GM23248 (cell line): ENCODE results near the gene PPFIA2. TPM values are rescaled to one million over a fixed set of nuclear protein-coding genes. Genes with fewer than 3 reads are reported as not detected.

Experiments
- DNase-seq: peaks from one replicate; pipeline ENCODE4 v3.0.0-alpha.2; 2015
- H2AFZ ChIP-seq: fragments of 200-600 bp; sonication (generic); 2 replicates; pipeline ENCODE4 v1.6.1; 2016; ENCODE audit warnings: antibody characterized with exemption
- H3F3A ChIP-seq: fragments of 200-600 bp; sonication (generic); 2 replicates; pipeline ENCODE4 v1.6.1; 2016; ENCODE audit warnings: mild to moderate bottlenecking, antibody characterized with exemption, mixed run types; ENCODE audit not compliant: insufficient read depth
- H3K27ac ChIP-seq: fragments of 200-600 bp; sonication (generic); 2 replicates; pipeline ENCODE4 v1.5.1; 2016; ENCODE audit warnings: mild to moderate bottlenecking
- H3K27me3 ChIP-seq: fragments of 200-600 bp; sonication (generic); replicated peaks from 2 replicates; pipeline ENCODE4 v1.6.1; 2016; ENCODE audit warnings: mild to moderate bottlenecking; ENCODE audit not compliant: insufficient read depth
- H3K36me3 ChIP-seq: fragments of 200-600 bp; sonication (generic); 2 replicates; pipeline ENCODE4 v1.6.1; 2016; ENCODE audit warnings: low read depth, mild to moderate bottlenecking
- H3K4me1 ChIP-seq: fragments of 200-600 bp; sonication (generic); 2 replicates; pipeline ENCODE4 v1.6.1; 2016; ENCODE audit warnings: mild to moderate bottlenecking; ENCODE audit not compliant: insufficient read depth
- H3K4me2 ChIP-seq: fragments of 200-600 bp; sonication (generic); one replicate; pipeline ENCODE4 v1.6.1; 2016; ENCODE audit warnings: mild to moderate bottlenecking; ENCODE audit not compliant: unreplicated experiment
- H3K4me3 ChIP-seq: fragments of 200-600 bp; sonication (generic); 2 replicates; pipeline ENCODE4 v1.5.1; 2016; ENCODE audit warnings: mild to moderate bottlenecking
- H3K79me2 ChIP-seq: fragments of 200-600 bp; sonication (generic); 2 replicates; pipeline ENCODE4 v1.6.1; 2016; ENCODE audit warnings: mild to moderate bottlenecking; ENCODE audit not compliant: insufficient read depth
- H3K9ac ChIP-seq: fragments of 200-600 bp; sonication (generic); 2 replicates; pipeline ENCODE4 v1.6.1; 2016; ENCODE audit warnings: mild to moderate bottlenecking
- H3K9me2 ChIP-seq: fragments of 200-600 bp; sonication (generic); 2 replicates; pipeline ENCODE4 v1.6.1; 2016; ENCODE audit warnings: mixed run types, mild to moderate bottlenecking, moderate library complexity; ENCODE audit not compliant: insufficient read depth
- H3K9me3 ChIP-seq: fragments of 200-600 bp; sonication (generic); one replicate; pipeline ENCODE4 v1.6.1; 2017; ENCODE audit warnings: low read depth
- H4K20me1 ChIP-seq: fragments of 200-600 bp; sonication (generic); 2 replicates; pipeline ENCODE4 v1.6.0; 2016; ENCODE audit not compliant: insufficient read depth
- EZH2 ChIP-seq: fragments of 200-600 bp; sonication (generic); IDR thresholded peaks from 2 replicates; pipeline ENCODE4 v1.6.1; 2018; ENCODE audit warnings: antibody characterized with exemption, mild to moderate bottlenecking; ENCODE audit not compliant: insufficient read depth, poor library complexity, severe bottlenecking
- EZH2phosphoT487 ChIP-seq: fragments of 200-600 bp; sonication (generic); IDR thresholded peaks from 2 replicates; pipeline ENCODE4 v1.6.1; 2018; ENCODE audit warnings: antibody characterized with exemption, moderate library complexity, mild to moderate bottlenecking, low read depth; ENCODE audit not compliant: insufficient read depth
- WGBS, 2 experiments: methylation state at CpG; one replicate each; pipeline ENCODE4 v1.1.6; 2015 to 2017; ENCODE audit warnings: low lambda C conversion rate in 2 of 2, low coverage in 1 of 2; ENCODE audit errors: missing lambda C conversion rate in 2 of 2; 5-methylcytosine and 5-hydroxymethylcytosine counted together
- in situ Hi-C: fragments of 300-500 bp; cut with MboI; formaldehyde crosslinking; loops from 2 replicates; pipeline ENCODE4 v1.15.0; 2020
- polyA plus RNA-seq: library from polyadenylated mRNA; unstranded; fragments of >200 nt; fragmentation: Nextera tagmentation; extraction: Ambion mirVana; gene quantifications from 2 replicates; pipeline ENCODE4 v1.2.1, GENCODE V29; 2016
- total RNA-seq: library from RNA; depleted of rRNA; stranded (reverse); fragments of >200 nt; shearing (Covaris generic); gene quantifications from 2 replicates; pipeline ENCODE4 v1.2.3, GENCODE V29; 2014

Gene PPFIA2
- total and polyA plus RNA-seq, 2 experiments from 2014 or later, result not detected

GRCh38 chr12:81542065-81543010, 216.8 kb downstream of the PPFIA2 start:
- WGBS, 2 experiments, result 56% methylated on average over 4 of the region's 4 CpGs
- no peak for DNase-seq
- Histone ChIP-seq H3K36me3 (no peaks in the 10 kb centered on the region), H3K27ac (no peak overlapping the region), H3K27me3 (no peaks in the 10 kb centered on the region), H3K4me3 (no peak overlapping the region), H3F3A (no peaks in the 10 kb centered on the region), H3K79me2 (no peaks in the 10 kb centered on the region), H3K4me2 (no peak overlapping the region), H3K9ac (no peak overlapping the region), H2AFZ (no peak overlapping the region), H3K4me1 (peaks cover 6% of the 10 kb centered on the region; the same call in 1 of the 2 replicates), H3K9me3 (no peaks in the 10 kb centered on the region), H3K9me2 (no peaks in the 10 kb centered on the region), H4K20me1 (no peaks in the 10 kb centered on the region)
- TF ChIP-seq EZH2 (no peak), EZH2phosphoT487 (no peak)
- in situ Hi-C loops, result no loop called here

GRCh38 chr12:81541121-81541520, 218.0 kb downstream of the PPFIA2 start:
- Histone ChIP-seq H3K79me2 (no peaks in the 10 kb centered on the region), H2AFZ (no peak overlapping the region), H3K9me2 (no peaks in the 10 kb centered on the region), H3K9ac (no peak overlapping the region), H3K4me2 (no peak overlapping the region), H3K4me1 (peaks cover 6% of the 10 kb centered on the region; the same call in 1 of the 2 replicates), H4K20me1 (no peaks in the 10 kb centered on the region), H3K27ac (no peak overlapping the region), H3F3A (no peaks in the 10 kb centered on the region), H3K27me3 (no peaks in the 10 kb centered on the region), H3K9me3 (no peaks in the 10 kb centered on the region), H3K4me3 (no peak overlapping the region), H3K36me3 (no peaks in the 10 kb centered on the region)
- no peak for TF ChIP-seq EZH2
- TF ChIP-seq EZH2phosphoT487, result no peak
- in situ Hi-C loops, result no loop called here
- DNase-seq, result no peak

GRCh38 chr12:81539279-81539678, 219.9 kb downstream of the PPFIA2 start:
- in situ Hi-C loops, result no loop called here

GRCh38 chr12:81533054-81533453, 226.1 kb downstream of the PPFIA2 start:
- 45 to 47% methylated on average over 2 of the region's 2 CpGs for WGBS, 2 experiments
- in situ Hi-C loops, result no loop called here
- no peak for TF ChIP-seq EZH2
- Histone ChIP-seq H3K4me2 (no peak overlapping the region), H3K9me2 (no peaks in the 10 kb centered on the region), H4K20me1 (no peaks in the 10 kb centered on the region), H3K27ac (no peak overlapping the region), H3K79me2 (no peaks in the 10 kb centered on the region), H3K4me1 (no peaks in the 10 kb centered on the region), H2AFZ (no peak overlapping the region), H3K9me3 (no peaks in the 10 kb centered on the region), H3K36me3 (no peaks in the 10 kb centered on the region), H3F3A (no peaks in the 10 kb centered on the region), H3K9ac (no peak overlapping the region), H3K4me3 (no peak overlapping the region), H3K27me3 (no peaks in the 10 kb centered on the region)
- no peak for DNase-seq

More at GRCh38 chr12:81539279-81539678, 219.9 kb downstream of the PPFIA2 start:
- Histone ChIP-seq H4K20me1 (no peaks in the 10 kb centered on the region), H3K36me3 (no peaks in the 10 kb centered on the region), H3K4me2 (no peak overlapping the region), H3K9me3 (no peaks in the 10 kb centered on the region), H3K9ac (no peak overlapping the region), H3K79me2 (no peaks in the 10 kb centered on the region), H3K9me2 (no peaks in the 10 kb centered on the region), H3K27me3 (no peaks in the 10 kb centered on the region), H2AFZ (no peak overlapping the region), H3K27ac (no peak overlapping the region), H3K4me1 (peaks cover 6% of the 10 kb centered on the region; the same call in 1 of the 2 replicates), H3K4me3 (no peak overlapping the region), H3F3A (no peaks in the 10 kb centered on the region)
- no peak for TF ChIP-seq EZH2phosphoT487
- TF ChIP-seq EZH2, result no peak
- WGBS, 2 experiments, result 61 to 72% methylated on average over 3 of the region's 3 CpGs
- no peak for DNase-seq
